Panc1 (cell line): ENCODE data around the gene TMTC2. TPM values are rescaled to one million over a fixed set of nuclear protein-coding genes. Genes with fewer than 3 reads are reported as not detected.

Experiments used
- ATAC-seq: fragments of 200-7000 bp; cut with Tn5 transposase; 2 replicates; pipeline ENCODE4 v1.9.1; 2020; ENCODE audit warnings: mild to moderate bottlenecking, moderate library complexity
- BruUV-seq: library from RNA; stranded (reverse); fragments of 400-500 nt; replicated peaks from 2 replicates; lab custom pipeline; 2021; lab: Mats Ljungman, UMichigan
- CTCF ChIA-PET: fragments of 300-600 bp; sonication (Branson Sonifier 250); formaldehyde crosslinking; loops from one replicate; lab custom pipeline; 2022; ENCODE audit warnings: antibody characterized with exemption; lab: Charles Lee
- POLR2A ChIA-PET: fragments of 300-600 bp; sonication (Branson Sonifier 250); formaldehyde crosslinking; loops from one replicate; lab custom pipeline; 2022; ENCODE audit warnings: antibody characterized with exemption; lab: Charles Lee
- DNase-seq: peaks from one replicate; pipeline ENCODE4 v3.0.0-alpha.2; 2010; ENCODE audit warnings: low read depth, low spot score
- H3K27ac ChIP-seq: 2 replicates; pipeline ENCODE4 v1.5.1; 2011; ENCODE audit warnings: mild to moderate bottlenecking, low read length, inconsistent platforms
- H3K27me3 ChIP-seq: fragments of 200-500 bp; sonication (Bioruptor generic); 2 replicates; pipeline ENCODE4 v1.6.0; 2014; ENCODE audit warnings: low read length, inconsistent platforms; ENCODE audit not compliant: control insufficient read depth, insufficient read depth
- H3K36me3 ChIP-seq: fragments of 200-500 bp; sonication (Bioruptor generic); 2 replicates; pipeline ENCODE4 v1.5.1; 2014; ENCODE audit warnings: inconsistent platforms, mild to moderate bottlenecking, low read length, moderate library complexity; ENCODE audit not compliant: control insufficient read depth, insufficient read depth
- H3K4me1 ChIP-seq: 2 replicates; pipeline ENCODE4 v1.5.1; 2011; ENCODE audit warnings: inconsistent platforms, mild to moderate bottlenecking, low read length, moderate library complexity; ENCODE audit not compliant: control insufficient read depth, insufficient read depth
- H3K4me3 ChIP-seq, 2 experiments: 2 replicates each; pipeline ENCODE4 v1.5.1; 2011 to 2012; ENCODE audit warnings: low read depth in 2 of 2, low read length in 2 of 2, mild to moderate bottlenecking in 2 of 2, inconsistent platforms in 1 of 2, moderate library complexity in 1 of 2
- H3K9me3 ChIP-seq: fragments of 200-500 bp; sonication (Bioruptor generic); 2 replicates; pipeline ENCODE4 v1.5.1; 2014; ENCODE audit warnings: low read depth, mild to moderate bottlenecking, inconsistent platforms, low read length, moderate library complexity; ENCODE audit not compliant: control insufficient read depth, insufficient read depth
- POLR2AphosphoS5 ChIP-seq: IDR thresholded peaks from 2 replicates; pipeline ENCODE4 v1.6.1; 2012; ENCODE audit warnings: mild to moderate bottlenecking, low read depth, low read length, moderate library complexity
- SIN3A ChIP-seq: IDR thresholded peaks from 2 replicates; pipeline ENCODE4 v1.6.1; 2012; ENCODE audit warnings: low read depth, mild to moderate bottlenecking, low read length, moderate library complexity, borderline replicate concordance; ENCODE audit not compliant: insufficient read depth
- TCF7L2 ChIP-seq: IDR thresholded peaks from 2 replicates; pipeline ENCODE4 v1.6.1; 2011; ENCODE audit warnings: mild to moderate bottlenecking, low read depth, low read length, inconsistent platforms
- in situ Hi-C: cut with HindIII; loops from 2 replicates; pipeline ENCODE4 v1.10.0; 2016; ENCODE audit warnings: low sequenced_read_pairs, low pct_unique_long_range_greater_than_20kb
- intact Hi-C: fragments of 100-400 bp; cut with micrococcal nuclease; formaldehyde crosslinking; loops from one replicate; pipeline ENCODE4 v1.10.0; 2022; ENCODE audit not compliant: unreplicated experiment
- total RNA-seq: library from RNA; stranded (reverse); gene quantifications from one replicate; pipeline ENCODE4 v1.2.1, GENCODE V29; 2021; ENCODE audit not compliant: unreplicated experiment
- TF ChIP-seq, protein P1 (sequence below), 2 experiments: IDR thresholded peaks; 2 replicates each; pipeline ENCODE4 v1.6.1; 2011 to 2012; ENCODE audit warnings: low read depth in 2 of 2, control low read depth in 1 of 2, low read length in 1 of 2, mild to moderate bottlenecking in 1 of 2, moderate library complexity in 1 of 2; ENCODE audit not compliant: insufficient read depth in 1 of 2
- TF ChIP-seq, protein P2 (sequence below): fragments of 450-650 bp; IDR thresholded peaks from 2 replicates; pipeline ENCODE4 v1.5.1; 2017; ENCODE audit warnings: mild to moderate bottlenecking

The TMTC2 gene
- total RNA-seq, 1 experiment from 2014 or later: 5.7 TPM

DNA sequence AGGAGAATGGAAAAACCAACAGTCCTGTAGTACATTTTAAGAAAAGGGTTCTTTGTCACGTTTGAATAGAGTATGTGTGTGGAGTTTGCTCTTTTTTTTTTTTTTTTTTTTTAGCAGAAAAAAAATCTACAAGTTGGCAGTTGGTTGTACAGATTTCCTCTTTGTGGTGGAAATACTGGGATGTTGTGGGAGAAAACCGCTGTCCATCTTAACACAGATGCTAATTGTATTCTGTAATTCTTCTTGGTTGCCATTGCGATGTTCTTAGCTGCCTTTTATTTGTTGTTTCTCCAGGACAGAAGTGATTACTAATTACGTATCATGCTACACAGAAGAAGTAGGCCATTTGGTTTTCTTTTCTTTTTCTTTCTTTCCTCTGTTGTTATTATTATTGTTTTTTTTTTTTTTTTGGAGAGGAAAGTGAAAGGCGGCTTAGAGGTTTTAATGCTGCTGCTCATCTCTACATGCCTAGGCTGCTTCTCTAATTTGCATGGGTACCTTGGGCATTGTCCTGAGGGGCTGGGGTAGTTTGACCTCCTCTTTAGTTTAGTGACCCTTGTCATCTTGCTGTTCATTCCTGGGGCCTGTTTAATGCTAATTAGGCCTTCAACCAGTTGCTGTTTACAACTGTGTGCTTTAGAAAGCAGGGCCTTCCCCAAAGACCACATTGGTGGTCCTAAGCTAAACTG is 94.7 kb downstream of the TMTC2 start:
- Histone ChIP-seq H3K27me3 (no peaks in the 10 kb centered on the region), H3K9me3 (no peaks in the 10 kb centered on the region), H3K4me1 (no peaks in the 10 kb centered on the region), H3K36me3 (no peaks in the 10 kb centered on the region), H3K27ac (no peak overlapping the region), H3K4me3 (no peak overlapping the region)
- ChIA-PET CTCF (no interaction called here), POLR2A (no interaction called here)
- DNase-seq: no peak
- intact Hi-C loops: no loop called here
- in situ Hi-C loops: no loop called here
- TF ChIP-seq, protein P1, sequence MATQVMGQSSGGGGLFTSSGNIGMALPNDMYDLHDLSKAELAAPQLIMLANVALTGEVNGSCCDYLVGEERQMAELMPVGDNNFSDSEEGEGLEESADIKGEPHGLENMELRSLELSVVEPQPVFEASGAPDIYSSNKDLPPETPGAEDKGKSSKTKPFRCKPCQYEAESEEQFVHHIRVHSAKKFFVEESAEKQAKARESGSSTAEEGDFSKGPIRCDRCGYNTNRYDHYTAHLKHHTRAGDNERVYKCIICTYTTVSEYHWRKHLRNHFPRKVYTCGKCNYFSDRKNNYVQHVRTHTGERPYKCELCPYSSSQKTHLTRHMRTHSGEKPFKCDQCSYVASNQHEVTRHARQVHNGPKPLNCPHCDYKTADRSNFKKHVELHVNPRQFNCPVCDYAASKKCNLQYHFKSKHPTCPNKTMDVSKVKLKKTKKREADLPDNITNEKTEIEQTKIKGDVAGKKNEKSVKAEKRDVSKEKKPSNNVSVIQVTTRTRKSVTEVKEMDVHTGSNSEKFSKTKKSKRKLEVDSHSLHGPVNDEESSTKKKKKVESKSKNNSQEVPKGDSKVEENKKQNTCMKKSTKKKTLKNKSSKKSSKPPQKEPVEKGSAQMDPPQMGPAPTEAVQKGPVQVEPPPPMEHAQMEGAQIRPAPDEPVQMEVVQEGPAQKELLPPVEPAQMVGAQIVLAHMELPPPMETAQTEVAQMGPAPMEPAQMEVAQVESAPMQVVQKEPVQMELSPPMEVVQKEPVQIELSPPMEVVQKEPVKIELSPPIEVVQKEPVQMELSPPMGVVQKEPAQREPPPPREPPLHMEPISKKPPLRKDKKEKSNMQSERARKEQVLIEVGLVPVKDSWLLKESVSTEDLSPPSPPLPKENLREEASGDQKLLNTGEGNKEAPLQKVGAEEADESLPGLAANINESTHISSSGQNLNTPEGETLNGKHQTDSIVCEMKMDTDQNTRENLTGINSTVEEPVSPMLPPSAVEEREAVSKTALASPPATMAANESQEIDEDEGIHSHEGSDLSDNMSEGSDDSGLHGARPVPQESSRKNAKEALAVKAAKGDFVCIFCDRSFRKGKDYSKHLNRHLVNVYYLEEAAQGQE (IDR thresholded peaks at IDR 0.05; ENCODE audit: insufficient read depth in 1 of 2, low read depth in 2 of 2, low read length in 1 of 2): no peak
- TF ChIP-seq TCF7L2: no peak
- BruUV-seq: no TSS peak
- ATAC-seq: no peak

DNA sequence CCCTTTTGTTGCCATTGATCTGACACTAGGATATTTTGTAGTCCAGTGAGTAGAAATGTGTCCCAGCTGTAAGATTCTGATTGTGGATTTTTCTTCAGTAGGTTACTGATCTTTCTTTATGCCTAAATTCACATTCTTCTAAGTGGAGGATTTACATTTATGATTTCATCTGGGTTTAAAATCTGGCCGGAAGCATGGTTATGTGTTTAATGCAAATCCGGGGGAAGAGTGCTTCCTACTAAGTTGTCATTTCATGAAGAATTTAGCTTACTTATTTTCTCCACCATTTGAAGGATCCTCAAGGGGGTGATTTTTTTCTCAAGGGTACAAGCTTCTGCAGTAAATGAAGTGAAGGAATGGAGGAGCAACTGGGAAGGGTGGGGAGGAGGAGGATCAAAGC is 96.7 kb downstream of the TMTC2 start:
- Histone ChIP-seq H3K27me3 (no peaks in the 10 kb centered on the region), H3K9me3 (no peaks in the 10 kb centered on the region), H3K36me3 (no peaks in the 10 kb centered on the region), H3K4me1 (no peaks in the 10 kb centered on the region), H3K27ac (no peak overlapping the region), H3K4me3 (no peak overlapping the region)
- TF ChIP-seq, protein P2, sequence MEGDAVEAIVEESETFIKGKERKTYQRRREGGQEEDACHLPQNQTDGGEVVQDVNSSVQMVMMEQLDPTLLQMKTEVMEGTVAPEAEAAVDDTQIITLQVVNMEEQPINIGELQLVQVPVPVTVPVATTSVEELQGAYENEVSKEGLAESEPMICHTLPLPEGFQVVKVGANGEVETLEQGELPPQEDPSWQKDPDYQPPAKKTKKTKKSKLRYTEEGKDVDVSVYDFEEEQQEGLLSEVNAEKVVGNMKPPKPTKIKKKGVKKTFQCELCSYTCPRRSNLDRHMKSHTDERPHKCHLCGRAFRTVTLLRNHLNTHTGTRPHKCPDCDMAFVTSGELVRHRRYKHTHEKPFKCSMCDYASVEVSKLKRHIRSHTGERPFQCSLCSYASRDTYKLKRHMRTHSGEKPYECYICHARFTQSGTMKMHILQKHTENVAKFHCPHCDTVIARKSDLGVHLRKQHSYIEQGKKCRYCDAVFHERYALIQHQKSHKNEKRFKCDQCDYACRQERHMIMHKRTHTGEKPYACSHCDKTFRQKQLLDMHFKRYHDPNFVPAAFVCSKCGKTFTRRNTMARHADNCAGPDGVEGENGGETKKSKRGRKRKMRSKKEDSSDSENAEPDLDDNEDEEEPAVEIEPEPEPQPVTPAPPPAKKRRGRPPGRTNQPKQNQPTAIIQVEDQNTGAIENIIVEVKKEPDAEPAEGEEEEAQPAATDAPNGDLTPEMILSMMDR: no peak
- TF ChIP-seq SIN3A (no peak), POLR2AphosphoS5 (no peak), TCF7L2 (no peak)
- TF ChIP-seq, protein P1 (IDR thresholded peaks at IDR 0.05; ENCODE audit: insufficient read depth in 1 of 2, low read depth in 2 of 2, low read length in 1 of 2): no peak
- ATAC-seq: no peak
- no TSS peak for BruUV-seq
- in situ Hi-C loops: no loop called here
- DNase-seq: no peak
- ChIA-PET CTCF (no interaction called here), POLR2A (no interaction called here)
- intact Hi-C loops: no loop called here
